VCaP (cell line): ENCODE data around the gene RIC1.

Experiments
- H3K27ac ChIP-seq: fragments of 450-650 bp; 2 replicates; pipeline ENCODE4 v1.5.1; 2017
- TF ChIP-seq, protein P1 (sequence below): fragments of 450-650 bp; conservative IDR thresholded peaks from 2 replicates; pipeline ENCODE4 v1.5.1; 2017; ENCODE audit warnings: mild to moderate bottlenecking, moderate library complexity

Gene RIC1

DNA sequence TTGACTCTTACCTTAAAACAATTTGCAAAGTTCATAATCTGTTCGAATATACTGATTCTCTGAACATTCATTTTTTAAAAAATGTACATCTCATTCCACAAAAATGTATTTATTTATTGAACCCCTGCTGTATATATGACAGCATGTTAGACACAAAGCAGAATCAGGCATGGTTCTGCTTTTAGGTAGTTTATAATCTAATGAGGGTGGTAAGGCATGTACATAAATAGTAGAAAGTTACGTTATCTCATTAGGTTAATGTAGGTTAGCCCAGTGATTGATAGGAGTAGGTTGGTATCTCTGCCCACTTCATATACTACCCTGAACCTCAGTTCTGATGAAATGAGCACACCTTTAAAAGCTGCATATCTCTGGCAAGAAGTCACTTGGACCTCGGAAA, 114.2 kb downstream of the RIC1 start:
- H3K27ac ChIP-seq, result no peak overlapping the region
- TF ChIP-seq, protein P1, sequence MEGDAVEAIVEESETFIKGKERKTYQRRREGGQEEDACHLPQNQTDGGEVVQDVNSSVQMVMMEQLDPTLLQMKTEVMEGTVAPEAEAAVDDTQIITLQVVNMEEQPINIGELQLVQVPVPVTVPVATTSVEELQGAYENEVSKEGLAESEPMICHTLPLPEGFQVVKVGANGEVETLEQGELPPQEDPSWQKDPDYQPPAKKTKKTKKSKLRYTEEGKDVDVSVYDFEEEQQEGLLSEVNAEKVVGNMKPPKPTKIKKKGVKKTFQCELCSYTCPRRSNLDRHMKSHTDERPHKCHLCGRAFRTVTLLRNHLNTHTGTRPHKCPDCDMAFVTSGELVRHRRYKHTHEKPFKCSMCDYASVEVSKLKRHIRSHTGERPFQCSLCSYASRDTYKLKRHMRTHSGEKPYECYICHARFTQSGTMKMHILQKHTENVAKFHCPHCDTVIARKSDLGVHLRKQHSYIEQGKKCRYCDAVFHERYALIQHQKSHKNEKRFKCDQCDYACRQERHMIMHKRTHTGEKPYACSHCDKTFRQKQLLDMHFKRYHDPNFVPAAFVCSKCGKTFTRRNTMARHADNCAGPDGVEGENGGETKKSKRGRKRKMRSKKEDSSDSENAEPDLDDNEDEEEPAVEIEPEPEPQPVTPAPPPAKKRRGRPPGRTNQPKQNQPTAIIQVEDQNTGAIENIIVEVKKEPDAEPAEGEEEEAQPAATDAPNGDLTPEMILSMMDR, result no peak

DNA sequence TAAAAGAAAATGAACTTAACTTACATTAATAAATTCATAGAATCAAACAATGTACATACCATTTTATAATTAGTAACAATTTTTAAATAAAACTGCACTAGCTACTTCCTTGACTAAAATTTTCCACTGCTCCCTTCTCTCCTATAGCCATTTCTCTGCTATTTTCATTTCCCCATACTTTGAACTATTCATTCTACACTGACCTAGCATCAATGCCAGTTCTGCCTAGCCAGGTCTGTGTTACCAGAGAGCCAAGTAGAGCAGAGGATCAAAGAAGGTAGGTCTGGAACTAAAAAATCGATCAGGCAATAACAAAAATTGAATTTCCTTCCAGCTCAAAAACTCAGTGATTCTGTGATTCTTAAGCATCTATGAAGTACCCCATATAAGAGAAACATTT, 119.5 kb downstream of the RIC1 start:
- TF ChIP-seq, protein P1, result no peak
- no peak overlapping the region for H3K27ac ChIP-seq

DNA sequence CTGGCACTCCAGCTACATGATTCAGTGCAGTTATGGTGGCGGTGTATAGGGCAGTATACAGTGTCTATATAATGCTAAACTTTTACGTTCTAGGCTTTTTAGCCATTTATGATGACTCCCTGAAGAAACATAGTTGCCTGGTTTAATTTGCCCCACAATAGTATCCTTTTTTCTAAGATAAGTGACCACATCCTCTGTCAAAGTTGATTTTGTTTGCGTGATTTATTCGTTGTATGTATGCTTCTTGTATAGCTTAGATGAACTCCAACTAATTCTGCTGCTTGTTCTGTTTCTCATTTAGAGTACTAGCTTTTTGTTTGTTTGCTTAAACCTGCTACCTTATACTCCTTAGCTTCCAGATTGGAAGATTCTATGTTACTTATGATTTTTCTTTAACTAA, 120.4 kb downstream of the RIC1 start:
- TF ChIP-seq, protein P1, result no peak
- no peak overlapping the region for H3K27ac ChIP-seq

DNA sequence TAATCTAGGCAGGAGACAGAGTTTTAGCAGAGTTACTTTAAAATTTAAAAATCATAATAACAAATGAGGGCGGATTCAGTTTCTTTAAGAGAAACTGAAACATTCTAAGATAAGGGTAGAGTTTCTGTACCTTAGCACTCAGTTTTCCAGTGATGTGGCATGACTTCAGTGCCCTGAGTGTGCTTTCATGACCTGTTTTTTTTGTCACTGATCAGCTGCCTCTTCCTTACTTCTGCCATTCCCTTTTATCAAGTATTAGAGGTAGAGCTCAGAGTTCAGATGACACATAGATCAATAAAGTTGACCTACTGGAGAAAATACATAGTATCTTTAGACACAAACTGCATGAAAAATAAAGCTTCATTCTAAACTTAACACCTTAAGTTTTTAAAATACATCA, 121.7 kb downstream of the RIC1 start:
- TF ChIP-seq, protein P1, result no peak
- H3K27ac ChIP-seq, result no peak overlapping the region

DNA sequence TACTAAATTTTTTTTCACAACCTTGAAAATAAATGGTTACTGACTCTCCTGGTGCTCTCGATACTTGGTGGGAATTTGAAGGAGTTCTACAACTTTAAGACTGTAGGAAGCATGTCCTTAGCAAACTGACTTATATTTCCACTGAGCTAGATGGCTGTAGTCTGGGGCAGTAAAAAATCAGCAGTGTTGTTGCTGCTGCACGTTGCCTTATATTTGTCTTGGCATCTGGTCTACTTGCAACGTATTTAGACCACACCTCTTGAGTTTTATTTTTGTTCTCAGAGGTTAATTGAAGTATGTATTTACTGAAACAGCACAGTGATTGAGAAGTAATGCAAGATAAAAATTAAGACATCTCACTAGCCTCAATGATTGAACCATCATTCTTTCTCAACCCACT, 127.7 kb downstream of the RIC1 start:
- TF ChIP-seq, protein P1, result no peak

DNA sequence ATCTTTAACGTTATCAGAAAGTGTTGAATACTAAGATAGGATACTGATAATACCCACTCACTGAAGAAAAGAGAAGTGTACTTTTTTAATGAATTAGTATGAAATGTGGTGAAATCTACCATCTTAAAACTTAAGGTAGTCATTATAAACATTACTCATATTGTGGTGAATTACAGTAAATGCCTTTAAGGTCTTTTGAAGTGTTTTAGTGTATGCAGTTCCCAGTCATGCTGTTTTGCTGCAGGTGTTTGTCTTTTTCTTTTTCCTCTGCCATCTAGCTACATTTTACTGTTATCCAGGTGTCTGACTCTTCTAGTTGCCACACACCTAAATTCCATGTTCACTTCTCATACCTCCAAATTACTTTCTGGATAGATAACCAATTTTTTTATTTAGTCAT, 131.4 kb downstream of the RIC1 start:
- TF ChIP-seq, protein P1, result no peak
- no peak overlapping the region for H3K27ac ChIP-seq

More for the DNA sequence above, 127.7 kb downstream of the RIC1 start:
- no peak overlapping the region for H3K27ac ChIP-seq

DNA sequence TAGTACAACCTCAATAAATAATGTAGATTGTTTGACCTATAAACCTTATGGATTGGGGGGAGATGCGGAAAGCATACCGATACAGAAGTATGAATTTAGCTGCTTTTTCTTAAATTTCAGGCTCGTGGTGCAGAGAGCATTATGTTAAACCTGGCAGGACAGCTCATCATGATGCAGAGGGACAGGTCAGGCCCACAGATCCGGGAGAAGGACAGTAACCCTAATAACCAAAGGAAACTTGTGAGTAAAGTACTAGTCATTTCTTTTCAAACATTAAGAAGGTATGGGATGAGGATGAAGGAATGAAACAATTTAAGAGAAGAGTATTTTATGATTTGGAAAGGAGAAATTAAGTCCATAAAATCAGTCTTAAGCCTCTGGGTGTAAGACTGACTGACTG, 133.5 kb downstream of the RIC1 start:
- no peak overlapping the region for H3K27ac ChIP-seq
- TF ChIP-seq, protein P1, result no peak
